ENCODE data around the gene CUL4A.

GRCh38 chr13:113273321-113273720, 63.9 kb downstream of the CUL4A start:
- TF ChIP-seq, protein P1, sequence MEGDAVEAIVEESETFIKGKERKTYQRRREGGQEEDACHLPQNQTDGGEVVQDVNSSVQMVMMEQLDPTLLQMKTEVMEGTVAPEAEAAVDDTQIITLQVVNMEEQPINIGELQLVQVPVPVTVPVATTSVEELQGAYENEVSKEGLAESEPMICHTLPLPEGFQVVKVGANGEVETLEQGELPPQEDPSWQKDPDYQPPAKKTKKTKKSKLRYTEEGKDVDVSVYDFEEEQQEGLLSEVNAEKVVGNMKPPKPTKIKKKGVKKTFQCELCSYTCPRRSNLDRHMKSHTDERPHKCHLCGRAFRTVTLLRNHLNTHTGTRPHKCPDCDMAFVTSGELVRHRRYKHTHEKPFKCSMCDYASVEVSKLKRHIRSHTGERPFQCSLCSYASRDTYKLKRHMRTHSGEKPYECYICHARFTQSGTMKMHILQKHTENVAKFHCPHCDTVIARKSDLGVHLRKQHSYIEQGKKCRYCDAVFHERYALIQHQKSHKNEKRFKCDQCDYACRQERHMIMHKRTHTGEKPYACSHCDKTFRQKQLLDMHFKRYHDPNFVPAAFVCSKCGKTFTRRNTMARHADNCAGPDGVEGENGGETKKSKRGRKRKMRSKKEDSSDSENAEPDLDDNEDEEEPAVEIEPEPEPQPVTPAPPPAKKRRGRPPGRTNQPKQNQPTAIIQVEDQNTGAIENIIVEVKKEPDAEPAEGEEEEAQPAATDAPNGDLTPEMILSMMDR (IDR thresholded peaks at IDR 0.05) = no peak
- TF ChIP-seq POLR2A (IDR thresholded peaks at IDR 0.05) = no peak
